ENCODE results near the gene KRTAP10-8. TPM values are rescaled to one million over a fixed set of nuclear protein-coding genes. Genes with fewer than 3 reads are reported as not detected.
"Not testable (repeated sequence)": the region's sequence is repeated elsewhere in the genome, so short reads cannot be mapped to it uniquely, and the experiment has no call there.

KRTAP10-8 gene
- total RNA-seq, 1 donor: not detected

DNA sequence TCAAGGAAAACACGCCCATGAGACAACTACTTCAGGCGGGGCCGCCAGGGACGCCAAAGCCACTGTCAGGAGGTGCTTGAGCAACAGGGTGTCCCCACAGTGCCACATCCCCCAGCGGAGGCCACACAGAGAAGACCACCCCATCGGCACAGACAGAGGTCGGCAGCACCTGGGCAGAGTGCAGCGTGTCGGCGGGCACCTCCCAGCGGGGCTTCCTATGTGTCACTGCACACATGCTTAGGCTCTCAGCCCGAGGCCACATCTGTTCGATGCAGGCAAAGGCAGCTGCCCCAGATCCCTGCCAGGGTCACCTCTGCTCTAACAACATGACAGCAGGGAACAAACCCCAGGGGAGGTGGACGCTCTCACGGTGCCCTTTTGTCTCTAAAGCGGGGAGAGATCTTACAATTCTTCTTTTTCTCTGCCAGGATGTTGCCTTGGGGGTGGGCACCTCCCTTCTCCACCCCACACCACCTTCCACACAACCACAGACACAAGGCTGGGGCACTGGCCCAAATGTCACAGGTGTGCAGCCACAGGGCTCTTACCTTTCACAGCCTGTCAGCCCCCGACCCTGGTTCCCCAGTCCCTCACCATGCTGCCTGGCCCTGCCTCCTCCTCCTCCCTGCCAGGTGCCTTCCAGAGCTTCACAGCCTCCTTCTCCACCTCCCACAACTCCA is 4.2 kb downstream of the KRTAP10-8 start:
- Histone ChIP-seq H3K9me3 (ENCODE audit: low read depth, low read length) (peaks cover 9% of the 10 kb centered on the region), H3K27me3 (ENCODE audit: insufficient read depth, low read length) (no peaks in the 10 kb centered on the region), H3K4me3 (ENCODE audit: low read length) (no peak overlapping the region), H3K4me1 (ENCODE audit: insufficient read depth, low read length) (peaks cover 13% of the 10 kb centered on the region)

DNA sequence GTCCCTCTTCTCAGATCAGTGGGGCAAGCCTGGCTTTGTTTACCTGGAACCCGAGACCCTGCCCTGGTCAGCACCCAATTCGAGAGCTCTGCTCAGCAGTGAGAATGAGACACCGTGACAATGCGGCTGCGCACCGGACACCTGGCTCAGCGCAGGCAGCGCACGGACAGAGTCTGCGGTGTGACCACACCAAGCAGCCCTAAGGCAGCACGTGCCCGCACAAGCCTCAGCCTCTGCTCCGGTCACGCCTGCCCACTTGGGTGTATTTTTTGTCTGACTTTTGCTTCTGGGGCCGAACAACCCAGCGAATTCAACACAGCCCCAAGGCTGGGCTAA is 4.7 kb downstream of the KRTAP10-8 start:
- no peaks in the 10 kb centered on the region for H3K27me3 ChIP-seq (ENCODE audit: insufficient read depth, low read length)
- H3K4me3 ChIP-seq (ENCODE audit: low read length): no peak overlapping the region
- H3K4me1 ChIP-seq (ENCODE audit: insufficient read depth, low read length): peaks cover 13% of the 10 kb centered on the region
- peaks cover 9% of the 10 kb centered on the region for H3K9me3 ChIP-seq (ENCODE audit: low read depth, low read length)

DNA sequence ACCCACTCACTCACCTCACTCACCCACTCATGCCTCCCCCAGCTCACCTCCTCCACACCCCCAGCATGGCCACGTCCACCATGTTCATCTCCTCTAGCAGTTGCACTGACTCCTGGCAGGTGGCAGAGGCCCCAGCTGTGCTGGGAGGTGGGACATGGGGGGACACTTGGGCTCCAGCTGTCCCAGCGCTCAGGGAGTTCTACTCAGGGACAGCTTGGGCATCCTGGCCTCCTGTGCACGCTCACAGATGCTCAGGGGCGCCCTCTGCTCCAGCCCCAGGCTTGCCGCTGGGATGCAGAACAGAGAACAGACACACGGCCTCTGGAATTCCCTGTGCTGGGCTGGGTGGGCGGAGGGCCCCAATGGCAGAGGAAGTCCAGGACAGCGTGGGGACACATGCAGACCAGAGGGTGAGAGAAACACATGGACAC is 5.2 kb downstream of the KRTAP10-8 start:
- no peak overlapping the region for H3K4me3 ChIP-seq (ENCODE audit: low read length)
- peaks cover 9% of the 10 kb centered on the region for H3K9me3 ChIP-seq (ENCODE audit: low read depth, low read length)
- peaks cover 13% of the 10 kb centered on the region for H3K4me1 ChIP-seq (ENCODE audit: insufficient read depth, low read length)
- H3K27me3 ChIP-seq (ENCODE audit: insufficient read depth, low read length): no peaks in the 10 kb centered on the region

DNA sequence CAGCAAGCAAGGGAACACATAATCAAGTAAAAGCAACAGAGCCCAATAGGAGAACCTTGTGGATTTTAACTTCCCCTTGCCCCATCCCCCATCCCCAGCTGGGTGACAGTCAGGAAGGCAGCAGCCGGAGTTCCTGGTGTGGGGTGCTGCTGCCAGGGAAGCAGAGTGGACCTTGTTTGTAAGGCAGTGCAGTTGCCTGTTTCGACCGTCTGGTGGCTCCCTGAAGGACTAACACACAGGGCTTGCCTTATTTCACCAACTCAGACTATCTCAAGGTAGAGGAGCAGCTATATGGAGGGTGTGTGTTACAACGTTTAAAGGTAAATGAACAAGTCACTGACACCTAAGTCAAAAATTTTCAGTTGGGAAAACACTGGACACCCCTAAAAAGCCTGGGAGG is 6.6 kb downstream of the KRTAP10-8 start:
- Histone ChIP-seq H3K4me1 (ENCODE audit: insufficient read depth, low read length) (peaks cover 13% of the 10 kb centered on the region), H3K9me3 (ENCODE audit: low read depth, low read length) (peaks cover 13% of the 10 kb centered on the region), H3K4me3 (ENCODE audit: low read length) (no peak overlapping the region)

DNA sequence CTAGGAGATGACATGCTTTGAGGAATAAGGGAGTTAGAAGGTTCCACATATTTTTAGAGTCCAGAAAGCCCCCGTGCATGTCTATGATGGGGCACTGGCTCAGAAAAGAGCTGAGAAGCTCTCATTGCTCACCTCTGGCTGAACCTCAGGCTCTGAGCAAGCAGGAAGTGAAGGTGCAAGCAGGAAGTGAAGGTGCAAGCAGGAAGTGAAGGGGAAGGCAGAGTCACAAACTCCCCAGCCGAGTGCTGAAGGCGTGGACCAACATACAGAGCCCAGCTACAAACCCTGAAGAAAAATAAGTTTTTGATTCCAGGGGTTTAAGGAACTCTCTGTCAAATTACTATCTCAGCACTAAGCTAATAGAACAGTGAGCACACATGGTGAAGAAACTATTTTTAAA is 7.0 kb downstream of the KRTAP10-8 start:
- Histone ChIP-seq H3K4me1 (ENCODE audit: insufficient read depth, low read length) (peaks cover 13% of the 10 kb centered on the region), H3K27me3 (ENCODE audit: insufficient read depth, low read length) (no peaks in the 10 kb centered on the region), H3K4me3 (ENCODE audit: low read length) (no peak overlapping the region), H3K9me3 (ENCODE audit: low read depth, low read length) (peaks cover 17% of the 10 kb centered on the region)

More for the DNA sequence above, 6.6 kb downstream of the KRTAP10-8 start:
- no peaks in the 10 kb centered on the region for H3K27me3 ChIP-seq (ENCODE audit: insufficient read depth, low read length)

DNA sequence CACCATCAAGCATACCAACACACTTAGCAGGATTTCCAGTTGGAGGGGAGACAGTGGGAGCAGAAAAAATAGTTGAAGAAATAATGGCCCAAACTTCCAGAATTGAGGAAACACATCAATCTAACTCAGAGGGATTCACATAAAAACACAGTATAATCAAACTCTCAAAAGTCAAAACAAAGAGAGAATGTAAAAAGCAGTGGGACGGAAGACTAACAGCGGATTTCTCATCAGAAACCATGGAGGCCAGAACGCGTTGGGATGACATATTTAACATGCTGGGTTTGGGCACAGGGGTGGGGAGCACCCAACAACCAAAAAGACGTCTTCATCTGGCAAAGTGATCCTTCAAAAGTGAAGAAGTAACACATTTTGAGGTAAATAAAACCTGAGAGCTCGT is 8.0 kb downstream of the KRTAP10-8 start:
- Histone ChIP-seq H3K4me3 (ENCODE audit: low read length) (no peak overlapping the region), H3K9me3 (ENCODE audit: low read depth, low read length) (peaks cover 26% of the 10 kb centered on the region), H3K4me1 (ENCODE audit: insufficient read depth, low read length) (peaks cover 13% of the 10 kb centered on the region), H3K27me3 (ENCODE audit: insufficient read depth, low read length) (no peaks in the 10 kb centered on the region)

DNA sequence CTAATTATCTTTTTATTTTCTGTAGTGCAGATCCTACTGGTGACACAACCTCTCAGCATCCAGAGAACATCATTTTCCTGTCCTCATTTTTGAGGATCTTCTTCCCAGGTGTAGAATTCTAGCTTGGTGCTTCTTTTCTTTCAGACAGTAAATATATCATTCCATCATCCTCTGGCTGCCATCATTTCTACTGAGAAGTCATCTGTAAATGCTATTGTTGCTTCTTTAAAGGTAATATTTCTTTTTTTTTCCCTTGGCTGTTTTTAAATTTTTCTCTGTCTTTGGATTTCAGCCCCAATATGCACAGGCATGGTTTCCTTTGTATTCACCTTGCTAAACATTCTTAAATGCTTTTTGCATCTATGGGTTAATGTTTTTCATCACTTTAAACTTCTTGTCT is 11.7 kb downstream of the KRTAP10-8 start:
- Histone ChIP-seq H3K4me3 (ENCODE audit: low read length) (no peak overlapping the region), H3K27me3 (ENCODE audit: insufficient read depth, low read length) (no peaks in the 10 kb centered on the region), H3K4me1 (ENCODE audit: insufficient read depth, low read length) (peaks cover 8% of the 10 kb centered on the region), H3K9me3 (ENCODE audit: low read depth, low read length) (peaks cover 26% of the 10 kb centered on the region)

DNA sequence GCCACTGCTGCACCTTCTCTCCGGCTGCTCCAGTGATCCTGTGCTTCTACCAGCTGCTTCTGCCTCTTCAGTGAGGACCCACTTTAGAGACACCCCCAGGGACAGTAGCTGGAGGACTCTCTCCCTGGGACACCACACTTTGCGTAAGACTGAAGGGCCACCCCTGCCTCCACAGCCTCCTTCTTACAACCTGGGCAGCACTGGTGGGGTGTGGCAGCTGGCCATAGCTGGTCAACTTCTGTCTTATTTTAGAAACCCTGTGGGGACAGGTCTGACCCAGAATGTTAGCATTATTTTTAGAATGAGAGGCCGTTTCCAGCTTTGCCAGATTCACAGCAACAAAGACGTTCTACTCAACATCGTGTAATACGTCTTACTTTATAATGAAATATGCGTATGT is 13.9 kb downstream of the KRTAP10-8 start:
- Histone ChIP-seq H3K9me3 (ENCODE audit: low read depth, low read length) (peaks cover 17% of the 10 kb centered on the region), H3K4me3 (ENCODE audit: low read length) (no peak overlapping the region), H3K27me3 (ENCODE audit: insufficient read depth, low read length) (no peaks in the 10 kb centered on the region), H3K4me1 (ENCODE audit: insufficient read depth, low read length) (peaks cover 4% of the 10 kb centered on the region)

DNA sequence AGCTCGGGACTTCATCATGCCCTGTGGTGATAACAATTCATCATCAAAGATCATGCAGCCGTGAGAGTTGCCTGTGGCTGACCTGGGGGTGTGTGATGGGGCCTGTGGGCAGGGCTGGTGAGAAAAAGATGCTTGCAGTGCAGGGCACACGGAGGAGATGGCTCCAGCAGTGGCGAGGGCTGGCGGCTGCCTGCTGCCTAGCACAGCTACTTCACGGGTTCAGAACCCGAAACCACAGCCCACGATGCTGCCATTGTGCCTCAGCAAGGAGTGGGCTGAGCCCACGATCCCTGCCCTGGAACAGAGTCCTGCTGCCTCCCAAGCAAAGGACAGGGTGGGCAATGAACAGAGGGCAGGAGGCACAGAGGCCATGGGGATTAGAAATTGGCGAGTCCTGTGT is 14.4 kb downstream of the KRTAP10-8 start:
- H3K9me3 ChIP-seq (ENCODE audit: low read depth, low read length): peaks cover 22% of the 10 kb centered on the region
- peaks cover 4% of the 10 kb centered on the region for H3K4me1 ChIP-seq (ENCODE audit: insufficient read depth, low read length)
- H3K4me3 ChIP-seq (ENCODE audit: low read length): no peak overlapping the region
- no peaks in the 10 kb centered on the region for H3K27me3 ChIP-seq (ENCODE audit: insufficient read depth, low read length)

DNA sequence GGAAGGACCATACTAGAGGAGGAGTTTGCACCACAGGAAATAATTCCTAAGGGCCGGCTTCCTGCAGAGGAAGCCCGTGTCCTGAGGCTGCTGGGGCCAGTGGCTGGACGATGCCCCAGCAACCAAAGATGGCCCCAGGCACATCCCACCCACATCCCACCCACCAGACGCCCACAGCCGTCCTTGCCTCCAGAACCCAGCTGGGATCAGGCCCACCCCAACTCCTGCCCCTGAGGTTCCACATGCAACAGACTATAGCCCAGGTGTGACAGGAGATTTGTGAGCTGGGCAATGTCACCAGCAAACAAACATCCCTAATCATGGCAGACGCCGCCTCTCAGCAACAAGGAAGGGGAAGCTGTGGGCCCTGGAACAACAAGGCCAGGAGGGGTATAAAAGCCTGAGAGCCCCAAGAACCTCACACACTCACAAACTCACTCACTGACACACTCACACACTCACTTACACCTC is 14.8 kb downstream of the KRTAP10-8 start, which contains the start of gene KRTAP10-9:
TSS of gene KRTAP10-9 (plus strand) at position 421 of the 471 bp plus-strand sequence. CDS start 79 bp downstream, outside the sequence.
- Histone ChIP-seq H3K9me3 (ENCODE audit: low read depth, low read length) (peaks cover 23% of the 10 kb centered on the region), H3K27me3 (ENCODE audit: insufficient read depth, low read length) (no peaks in the 10 kb centered on the region), H3K4me3 (ENCODE audit: low read length) (no peak within 1 kb of the TSS), H3K4me1 (ENCODE audit: insufficient read depth, low read length) (peaks cover 4% of the 10 kb centered on the region)

DNA sequence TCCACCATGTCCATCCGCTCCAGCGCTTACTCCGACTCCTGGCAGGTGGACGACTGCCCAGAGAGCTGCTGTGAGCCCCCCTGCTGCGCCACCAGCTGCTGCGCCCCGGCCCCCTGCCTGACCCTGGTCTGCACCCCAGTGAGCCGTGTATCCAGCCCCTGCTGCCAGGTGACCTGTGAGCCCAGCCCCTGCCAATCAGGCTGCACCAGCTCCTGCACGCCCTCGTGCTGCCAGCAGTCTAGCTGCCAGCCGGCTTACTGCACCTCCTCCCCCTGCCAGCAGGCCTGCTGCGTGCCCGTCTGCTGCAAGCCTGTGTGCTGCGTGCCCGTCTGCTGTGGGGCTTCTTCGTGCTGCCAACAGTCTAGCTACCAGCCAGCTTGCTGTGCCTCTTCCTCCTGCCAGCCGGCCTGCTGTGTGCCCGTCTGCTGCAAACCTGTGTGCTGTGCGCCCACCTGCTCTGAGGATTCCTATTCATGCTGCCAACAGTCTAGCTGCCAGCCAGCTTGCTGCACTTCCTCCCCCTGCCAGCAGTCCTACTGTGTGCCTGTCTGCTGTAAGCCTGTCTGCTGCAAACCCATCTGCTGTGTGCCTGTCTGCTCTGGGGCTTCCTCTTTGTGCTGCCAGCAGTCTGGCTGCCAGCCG is 15.4 kb downstream of the KRTAP10-8 start:
- H3K4me1 ChIP-seq (ENCODE audit: insufficient read depth, low read length): not testable (repeated sequence)

DNA sequence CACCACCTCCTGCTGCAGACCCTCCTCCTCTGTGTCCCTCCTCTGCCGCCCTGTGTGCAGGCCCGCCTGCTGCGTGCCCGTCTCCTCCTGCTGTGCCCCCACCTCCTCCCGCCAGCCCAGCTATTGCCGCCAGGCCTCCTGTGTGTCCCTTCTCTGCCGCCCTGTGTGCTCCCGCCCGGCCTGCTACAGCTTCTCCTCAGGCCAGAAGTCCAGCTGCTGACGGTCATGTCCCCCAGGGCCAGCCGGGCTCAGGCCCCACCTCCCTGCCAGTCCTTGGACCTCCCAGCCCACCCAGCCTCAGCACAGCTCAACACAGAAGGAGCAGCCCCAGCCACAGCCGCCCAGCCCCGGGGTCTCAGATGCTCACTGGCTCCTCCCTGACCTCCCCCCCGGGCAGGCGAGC is 16.0 kb downstream of the KRTAP10-8 start:
- peaks cover 32% of the 10 kb centered on the region for H3K9me3 ChIP-seq (ENCODE audit: low read depth, low read length)
- not testable (repeated sequence) for H3K4me1 ChIP-seq (ENCODE audit: insufficient read depth, low read length); H3K4me3 ChIP-seq (ENCODE audit: low read length); H3K27me3 ChIP-seq (ENCODE audit: insufficient read depth, low read length)

More for the DNA sequence above, 15.4 kb downstream of the KRTAP10-8 start:
- H3K4me3 ChIP-seq (ENCODE audit: low read length); H3K27me3 ChIP-seq (ENCODE audit: insufficient read depth, low read length): not testable (repeated sequence)
- peaks cover 29% of the 10 kb centered on the region for H3K9me3 ChIP-seq (ENCODE audit: low read depth, low read length)

DNA sequence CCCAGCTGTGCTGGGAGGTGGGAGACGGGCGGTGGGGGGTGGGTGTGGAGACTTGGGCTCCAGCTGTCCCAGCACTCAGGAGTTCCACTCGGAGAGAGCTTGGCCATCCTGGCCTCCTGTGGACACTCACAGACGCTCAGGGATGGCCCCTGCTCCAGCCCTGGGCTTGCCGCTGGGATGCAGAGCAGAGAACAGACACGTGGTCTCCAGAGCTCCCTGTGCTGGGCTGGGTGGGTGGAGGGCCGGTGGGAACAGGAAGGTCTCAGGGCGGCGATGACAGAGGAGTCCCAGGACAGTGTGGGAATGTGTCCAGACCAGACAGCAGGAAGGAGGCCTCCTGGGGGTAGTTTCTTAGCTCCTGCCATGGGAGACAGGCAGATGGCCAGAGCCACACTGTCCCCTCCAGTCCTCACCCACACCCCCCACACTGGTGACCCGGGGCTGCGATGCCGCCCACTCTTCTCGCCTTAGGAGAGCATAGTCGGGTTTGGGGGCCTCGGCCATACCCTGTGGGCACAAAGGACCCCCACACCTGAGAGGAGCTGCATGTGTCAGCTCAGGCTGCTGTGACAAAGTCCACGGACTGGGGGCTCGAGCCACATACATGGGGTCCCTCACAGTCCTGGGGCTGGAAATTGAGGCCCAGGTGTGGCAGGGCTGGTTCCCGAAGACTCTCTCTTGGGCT is 17.0 kb downstream of the KRTAP10-8 start:
- Histone ChIP-seq H3K27me3 (ENCODE audit: insufficient read depth, low read length) (peaks cover 3% of the 10 kb centered on the region), H3K4me1 (ENCODE audit: insufficient read depth, low read length) (peaks cover 4% of the 10 kb centered on the region)

DNA sequence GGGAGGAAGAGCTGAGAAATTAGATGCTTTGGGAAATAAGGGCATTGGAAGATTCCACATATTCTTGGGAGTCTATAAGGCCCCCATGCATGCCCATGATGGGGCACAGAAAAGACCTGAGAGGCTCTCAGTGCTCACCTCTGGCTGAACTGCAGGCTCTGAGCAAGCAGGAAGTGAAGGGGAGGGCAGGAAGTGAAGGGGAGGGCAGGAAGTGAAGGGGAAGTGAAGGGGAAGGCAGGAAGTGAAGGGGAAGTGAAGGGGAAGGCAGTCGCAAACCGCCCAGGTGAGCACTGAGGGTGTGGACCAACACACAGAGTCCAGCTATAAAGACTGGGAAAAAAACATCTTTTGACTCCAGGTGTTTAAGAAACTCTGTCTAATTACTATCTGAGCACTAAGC is 18.6 kb downstream of the KRTAP10-8 start:
- Histone ChIP-seq H3K27me3 (ENCODE audit: insufficient read depth, low read length) (peaks cover 3% of the 10 kb centered on the region), H3K4me3 (ENCODE audit: low read length) (no peak overlapping the region), H3K4me1 (ENCODE audit: insufficient read depth, low read length) (peaks cover 4% of the 10 kb centered on the region), H3K9me3 (ENCODE audit: low read depth, low read length) (peaks cover 15% of the 10 kb centered on the region)

More for the DNA sequence above, 17.0 kb downstream of the KRTAP10-8 start:
- H3K4me3 ChIP-seq (ENCODE audit: low read length): no peak overlapping the region
- peaks cover 24% of the 10 kb centered on the region for H3K9me3 ChIP-seq (ENCODE audit: low read depth, low read length)

DNA sequence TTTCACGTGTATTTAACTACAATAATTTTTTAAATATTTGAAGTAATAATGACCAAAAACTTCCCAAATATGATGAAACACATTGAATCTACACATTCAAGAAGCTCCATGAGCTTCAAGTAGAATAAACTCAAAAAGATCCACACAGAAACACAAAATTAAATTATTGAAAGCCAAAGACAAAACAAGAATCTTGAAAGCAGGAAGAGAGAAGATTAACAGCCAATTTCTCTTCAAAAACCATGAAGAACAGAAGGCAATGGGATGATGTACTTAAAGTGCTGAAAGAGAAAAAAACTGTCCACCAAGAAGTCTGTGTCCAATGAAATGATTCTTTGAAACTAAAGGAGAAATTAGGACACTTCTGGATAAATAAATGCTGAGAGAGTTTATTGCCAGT is 20.2 kb downstream of the KRTAP10-8 start:
- H3K4me3 ChIP-seq (ENCODE audit: low read length): no peak overlapping the region
- peaks cover 15% of the 10 kb centered on the region for H3K9me3 ChIP-seq (ENCODE audit: low read depth, low read length)
- peaks cover 3% of the 10 kb centered on the region for H3K27me3 ChIP-seq (ENCODE audit: insufficient read depth, low read length)
- peaks cover 4% of the 10 kb centered on the region for H3K4me1 ChIP-seq (ENCODE audit: insufficient read depth, low read length)

Measured in mononuclear cell (primary cell).